Measurements from ENCODE around the gene ZNF552.
"Not testable (repeated sequence)": the region's sequence is repeated elsewhere in the genome, so short reads cannot be mapped to it uniquely, and the experiment has no call there.

The ZNF552 gene

GRCh38 chr19:57817976-57818375 lies 3.3 kb upstream of the ZNF552 start:
- no peak for DNase-seq

GRCh38 chr19:57816652-57817051 lies 1.9 kb upstream of the ZNF552 start:
- DNase-seq: no peak

- DNase-seq: no peak
Observed at GRCh38 chr19:57815247-57816075, 748 bp upstream of the ZNF552 start.

GRCh38 chr19:57813919-57814504 lies 701 bp downstream of the ZNF552 start:
- no peak for DNase-seq

GRCh38 chr19:57812975-57813820 lies 1.5 kb downstream of the ZNF552 start:
- DNase-seq: not testable (repeated sequence)

GRCh38 chr19:57812226-57812625 lies 2.5 kb downstream of the ZNF552 start:
- DNase-seq: no peak

- DNase-seq: not testable (repeated sequence)
Observed at GRCh38 chr19:57810410-57811295, 4.1 kb downstream of the ZNF552 start.

GRCh38 chr19:57807541-57807940 lies 7.2 kb downstream of the ZNF552 start:
- DNase-seq: no peak

GRCh38 chr19:57803594-57804325 lies 11.0 kb downstream of the ZNF552 start:
- DNase-seq: peak; percentile 78

GRCh38 chr19:57803265-57803593 lies 11.5 kb downstream of the ZNF552 start:
- peak; percentile 41 for DNase-seq

GRCh38 chr19:57802269-57802668 lies 12.4 kb downstream of the ZNF552 start:
- no peak for DNase-seq

- no peak for DNase-seq
Observed at GRCh38 chr19:57800696-57801095, 14.0 kb downstream of the ZNF552 start.

GRCh38 chr19:57796580-57796979 lies 18.1 kb downstream of the ZNF552 start:
- DNase-seq: not testable (repeated sequence)

- DNase-seq: no peak
Observed at GRCh38 chr19:57789288-57789687, 25.4 kb downstream of the ZNF552 start.

GRCh38 chr19:57788114-57788692 lies 26.5 kb downstream of the ZNF552 start:
- DNase-seq: no peak

- no peak for DNase-seq
Observed at GRCh38 chr19:57786906-57787305, 27.8 kb downstream of the ZNF552 start.

GRCh38 chr19:57786286-57786685 lies 28.4 kb downstream of the ZNF552 start:
- DNase-seq: no peak

- no peak for DNase-seq
Observed at GRCh38 chr19:57779220-57779845, 35.4 kb downstream of the ZNF552 start.

- DNase-seq: no peak
Observed at GRCh38 chr19:57778336-57778735, 36.4 kb downstream of the ZNF552 start.

- no peak for DNase-seq
Observed at GRCh38 chr19:57776764-57777296, 37.9 kb downstream of the ZNF552 start.

- DNase-seq: no peak
Observed at GRCh38 chr19:57773488-57773887, 41.2 kb downstream of the ZNF552 start.

All from kidney glomerular epithelial cell (primary cell).